Uterus (tissue), 2 donors: ENCODE data around the gene TTC23.

Experiments
- POLR2A ChIP-seq, 2 donors: fragments of 450-650 bp; IDR thresholded peaks; one replicate each; pipeline ENCODE4 v1.6.1; 2016; ENCODE audit warnings: antibody characterized with exemption in 2 of 2, mild to moderate bottlenecking in 1 of 2, moderate library complexity in 1 of 2
- TF ChIP-seq, protein P1 (sequence below), 4 experiments: fragments of 200-600 bp in 2 of 4; fragments of 450-650 bp in 2 of 4; sonication (generic) in 2 of 4; IDR thresholded peaks; one replicate each; pipeline ENCODE4 v1.5.1; 2016 to 2019; ENCODE audit warnings: antibody characterized with exemption in 4 of 4, mild to moderate bottlenecking in 2 of 4, moderate library complexity in 1 of 4

DNA sequence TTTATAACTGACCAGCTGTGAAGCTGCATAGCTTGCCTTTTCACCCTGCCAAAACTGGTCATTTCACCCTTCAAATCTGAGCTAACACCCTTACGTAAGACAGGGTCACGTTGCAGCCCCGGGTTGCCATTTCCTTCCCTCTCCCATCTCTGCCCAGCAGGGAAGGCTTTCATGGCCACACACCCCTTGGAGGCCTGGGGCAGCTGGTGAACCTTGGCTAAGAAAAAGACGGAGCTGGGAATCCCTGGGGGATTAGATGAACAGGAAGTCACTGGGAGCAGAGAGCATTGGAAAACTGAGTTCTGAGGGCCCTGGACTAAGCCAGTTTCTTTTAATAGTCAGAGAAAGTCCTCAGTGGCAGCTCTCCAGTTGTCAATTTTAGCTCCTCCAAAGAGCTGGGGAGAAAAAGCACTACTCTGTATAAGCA is 67.8 kb downstream of the TTC23 start:
- TF ChIP-seq, protein P1, sequence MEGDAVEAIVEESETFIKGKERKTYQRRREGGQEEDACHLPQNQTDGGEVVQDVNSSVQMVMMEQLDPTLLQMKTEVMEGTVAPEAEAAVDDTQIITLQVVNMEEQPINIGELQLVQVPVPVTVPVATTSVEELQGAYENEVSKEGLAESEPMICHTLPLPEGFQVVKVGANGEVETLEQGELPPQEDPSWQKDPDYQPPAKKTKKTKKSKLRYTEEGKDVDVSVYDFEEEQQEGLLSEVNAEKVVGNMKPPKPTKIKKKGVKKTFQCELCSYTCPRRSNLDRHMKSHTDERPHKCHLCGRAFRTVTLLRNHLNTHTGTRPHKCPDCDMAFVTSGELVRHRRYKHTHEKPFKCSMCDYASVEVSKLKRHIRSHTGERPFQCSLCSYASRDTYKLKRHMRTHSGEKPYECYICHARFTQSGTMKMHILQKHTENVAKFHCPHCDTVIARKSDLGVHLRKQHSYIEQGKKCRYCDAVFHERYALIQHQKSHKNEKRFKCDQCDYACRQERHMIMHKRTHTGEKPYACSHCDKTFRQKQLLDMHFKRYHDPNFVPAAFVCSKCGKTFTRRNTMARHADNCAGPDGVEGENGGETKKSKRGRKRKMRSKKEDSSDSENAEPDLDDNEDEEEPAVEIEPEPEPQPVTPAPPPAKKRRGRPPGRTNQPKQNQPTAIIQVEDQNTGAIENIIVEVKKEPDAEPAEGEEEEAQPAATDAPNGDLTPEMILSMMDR (IDR thresholded peaks at IDR 0.05) = no peak
- TF ChIP-seq POLR2A (IDR thresholded peaks at IDR 0.05) = no peak
